Psoas muscle (tissue), 7 donors: Measurements from ENCODE around the gene TARP.
"Not testable (repeated sequence)": the region's sequence is repeated elsewhere in the genome, so short reads cannot be mapped to it uniquely, and the experiment has no call there.

ENCODE experiments used
- ATAC-seq, 4 donors: fragments of 200-7000 bp; cut with Tn5 transposase; one replicate each; pipeline ENCODE4 v1.9.1; 2020; ENCODE audit warnings: moderate library complexity in 3 of 4, mild to moderate bottlenecking in 2 of 4
- DNase-seq, 2 donors: peaks; one replicate each; pipeline ENCODE4 v3.0.0-alpha.2; 2020
- H3K27ac ChIP-seq: fragments of 200-600 bp; one replicate; pipeline ENCODE4 v1.8.0; 2022
- H3K27me3 ChIP-seq, 3 donors: fragments of 200-600 bp in 1 of 3; one replicate each; pipeline versions ENCODE4 v1.6.1 to v1.8.0; 2013 to 2022; ENCODE audit warnings: low read length in 2 of 3, mild to moderate bottlenecking in 2 of 3, moderate library complexity in 1 of 3; ENCODE audit not compliant: insufficient read depth in 3 of 3
- H3K36me3 ChIP-seq, 2 donors: fragments of 200-600 bp in 1 of 2; one replicate each; pipeline versions ENCODE4 v1.6.1 to v1.8.0; 2013 to 2022; ENCODE audit warnings: low read depth in 1 of 2, mild to moderate bottlenecking in 1 of 2, moderate library complexity in 1 of 2; ENCODE audit not compliant: insufficient read depth in 1 of 2
- H3K4me1 ChIP-seq: fragments of 200-600 bp; one replicate; pipeline ENCODE4 v1.8.0; 2022
- H3K4me3 ChIP-seq: fragments of 200-600 bp; one replicate; pipeline ENCODE4 v1.8.0; 2022; ENCODE audit warnings: mild to moderate bottlenecking
- H3K9me3 ChIP-seq: fragments of 200-600 bp; one replicate; pipeline ENCODE4 v1.8.0; 2022
- CTCF ChIP-seq: fragments of 200-600 bp; IDR thresholded peaks from one replicate; pipeline ENCODE4 v1.8.0; 2022; ENCODE audit warnings: antibody characterized with exemption
- WGBS, 3 donors: extraction: QIAGEN DNeasy Blood & Tissue Kit; methylation state at CpG; one replicate each; pipeline versions ENCODE4 v1.1.6 to v1.1.7; 2013; 5-methylcytosine and 5-hydroxymethylcytosine counted together
- intact Hi-C, 2 donors: fragments of 100-400 bp; cut with DNase I; formaldehyde crosslinking; loops; one replicate each; pipeline versions ENCODE4 v1.11.0 to v1.14.2; 2022
- donor health status: healthy with polysubstance abuse.
- donor health status: DM: no; HTN: no; CAD: no; lungs with moderate emphysema.
- donor health status: Bipolar disorder and iron deficiency.
- donor health status: healthy.
- donor health status: DM: yes; HTN: yes; CAD: no.
- donor health status: DM: no; HTN: no; CAD: no.
- donor health status: DM: yes; HTN: yes; CAD: no.

TARP gene

GRCh38 chr7:38274486-38274885 is 1.1 kb upstream of the TARP start:
- intact Hi-C loops = no loop called here
- no peaks in the 10 kb centered on the region for H3K4me1 ChIP-seq

GRCh38 chr7:38270405-38270804 is 3.0 kb downstream of the TARP start:
- intact Hi-C loops, H3K4me3 ChIP-seq, H3K27ac ChIP-seq, ATAC-seq, DNase-seq, H3K9me3 ChIP-seq, H3K27me3 ChIP-seq, H3K4me1 ChIP-seq, H3K36me3 ChIP-seq: not testable (repeated sequence)
- 80 to 83% (median 82%) methylated on average over 1 of the region's 2 CpGs for WGBS, 3 donors

More at GRCh38 chr7:38274486-38274885, 1.1 kb upstream of the TARP start:
- DNase-seq = no peak
- Histone ChIP-seq H3K36me3 (no peaks in the 10 kb centered on the region), H3K4me3 (no peak overlapping the region), H3K9me3 (no peaks in the 10 kb centered on the region), H3K27ac (no peak overlapping the region), H3K27me3 (no peaks in the 10 kb centered on the region)
- no peak for TF ChIP-seq CTCF
- 76 to 85% (median 84%) methylated on average over 4 of the region's 4 CpGs for WGBS, 3 donors
- ATAC-seq = no peak

- WGBS, 3 donors = 73 to 81% (median 80%) methylated on average over 4 of the region's 4 CpGs
- ATAC-seq, H3K36me3 ChIP-seq, H3K9me3 ChIP-seq, intact Hi-C loops, DNase-seq, H3K27ac ChIP-seq, H3K4me3 ChIP-seq, H3K27me3 ChIP-seq, H3K4me1 ChIP-seq: not testable (repeated sequence)
Observed at GRCh38 chr7:38269704-38270346, 3.6 kb downstream of the TARP start.

- DNase-seq, H3K9me3 ChIP-seq, ATAC-seq, H3K36me3 ChIP-seq, H3K27ac ChIP-seq, H3K4me1 ChIP-seq, intact Hi-C loops, H3K27me3 ChIP-seq, H3K4me3 ChIP-seq: not testable (repeated sequence)
- 55 to 61% (median 56%) methylated on average over 3 of the region's 3 CpGs for WGBS, 3 donors
Observed at GRCh38 chr7:38265958-38266357, 7.5 kb downstream of the TARP start.

GRCh38 chr7:38264602-38265001 is 8.8 kb downstream of the TARP start:
- H3K4me1 ChIP-seq, H3K27ac ChIP-seq, ATAC-seq, H3K9me3 ChIP-seq, H3K27me3 ChIP-seq, H3K36me3 ChIP-seq, intact Hi-C loops, H3K4me3 ChIP-seq, DNase-seq: not testable (repeated sequence)
- 54 to 67% (median 66%) methylated on average over 1 of the region's 1 CpG for WGBS, 3 donors

- ATAC-seq, H3K27ac ChIP-seq, H3K36me3 ChIP-seq, H3K27me3 ChIP-seq, H3K4me1 ChIP-seq, H3K9me3 ChIP-seq, DNase-seq, H3K4me3 ChIP-seq, intact Hi-C loops: not testable (repeated sequence)
- 53 to 69% (median 68%) methylated on average over 1 of the region's 1 CpG for WGBS, 3 donors
Observed at GRCh38 chr7:38263274-38263673, 10.2 kb downstream of the TARP start.

- H3K4me1 ChIP-seq = no peaks in the 10 kb centered on the region
- intact Hi-C loops = no loop called here
- TF ChIP-seq CTCF = no peak
Observed at GRCh38 chr7:38262545-38262944, 10.9 kb downstream of the TARP start.

GRCh38 chr7:38262026-38262425 is 11.4 kb downstream of the TARP start:
- ATAC-seq, intact Hi-C loops, H3K9me3 ChIP-seq, H3K27ac ChIP-seq, H3K4me1 ChIP-seq, H3K27me3 ChIP-seq, H3K36me3 ChIP-seq, DNase-seq, H3K4me3 ChIP-seq: not testable (repeated sequence)
- WGBS, 3 donors = 63 to 75% (median 69%) methylated on average over 2 of the region's 2 CpGs

More at GRCh38 chr7:38262545-38262944, 10.9 kb downstream of the TARP start:
- H3K27me3 ChIP-seq = no peaks in the 10 kb centered on the region
- H3K4me3 ChIP-seq = no peak overlapping the region
- no peaks in the 10 kb centered on the region for H3K9me3 ChIP-seq
- WGBS, 3 donors = 72 to 75% (median 73%) methylated on average over 5 of the region's 5 CpGs
- H3K27ac ChIP-seq = no peak overlapping the region
- ATAC-seq (no peak), DNase-seq (no peak)
- H3K36me3 ChIP-seq = no peaks in the 10 kb centered on the region

- DNase-seq, H3K27ac ChIP-seq, ATAC-seq, H3K27me3 ChIP-seq, H3K4me3 ChIP-seq, H3K36me3 ChIP-seq, H3K9me3 ChIP-seq, H3K4me1 ChIP-seq, intact Hi-C loops: not testable (repeated sequence)
- 88 to 95% (median 88%) methylated on average over 12 of the region's 12 CpGs for WGBS, 3 donors
Observed at GRCh38 chr7:38261601-38262000, 11.8 kb downstream of the TARP start.

- H3K4me3 ChIP-seq, H3K4me1 ChIP-seq, ATAC-seq, DNase-seq, intact Hi-C loops, H3K27ac ChIP-seq, H3K36me3 ChIP-seq, H3K9me3 ChIP-seq, H3K27me3 ChIP-seq: not testable (repeated sequence)
- WGBS, 3 donors = 85 to 91% (median 88%) methylated on average over 8 of the region's 8 CpGs
Observed at GRCh38 chr7:38259157-38259556, 14.3 kb downstream of the TARP start.
